WERI-Rb-1 (cell line): ENCODE measurements around the gene CNTNAP2.

ENCODE experiments used
- DNase-seq: peaks from one replicate; pipeline ENCODE4 v3.0.0-alpha.2; 2020
- H3K27ac ChIP-seq: fragments of 250-450 bp; sonication (Bioruptor Pico); 2 replicates; pipeline ENCODE4 v1.5.1; 2020; ENCODE audit warnings: mild to moderate bottlenecking, moderate library complexity
- H3K27me3 ChIP-seq: fragments of 250-450 bp; sonication (Bioruptor Pico); 2 replicates; pipeline ENCODE4 v1.5.1; 2021; ENCODE audit warnings: mild to moderate bottlenecking, low read depth, moderate library complexity; ENCODE audit not compliant: insufficient read depth, severe bottlenecking
- H3K36me3 ChIP-seq: fragments of 250-450 bp; sonication (Bioruptor Pico); 2 replicates; pipeline ENCODE4 v1.5.1; 2020; ENCODE audit warnings: mild to moderate bottlenecking, moderate library complexity
- H3K4me3 ChIP-seq: 2 replicates; pipeline ENCODE4 v1.5.1; 2011; ENCODE audit warnings: low read depth, mild to moderate bottlenecking, control low read depth, low read length
- H3K9me3 ChIP-seq: fragments of 250-450 bp; sonication (Bioruptor Pico); 2 replicates; pipeline ENCODE4 v1.5.1; 2021; ENCODE audit warnings: mild to moderate bottlenecking, moderate library complexity; ENCODE audit not compliant: severe bottlenecking
- TF ChIP-seq, protein P1 (sequence below): IDR thresholded peaks from 2 replicates; pipeline ENCODE4 v1.5.1; 2011; ENCODE audit warnings: low read depth, mild to moderate bottlenecking, control low read depth, inconsistent platforms, low read length

The CNTNAP2 gene

DNA sequence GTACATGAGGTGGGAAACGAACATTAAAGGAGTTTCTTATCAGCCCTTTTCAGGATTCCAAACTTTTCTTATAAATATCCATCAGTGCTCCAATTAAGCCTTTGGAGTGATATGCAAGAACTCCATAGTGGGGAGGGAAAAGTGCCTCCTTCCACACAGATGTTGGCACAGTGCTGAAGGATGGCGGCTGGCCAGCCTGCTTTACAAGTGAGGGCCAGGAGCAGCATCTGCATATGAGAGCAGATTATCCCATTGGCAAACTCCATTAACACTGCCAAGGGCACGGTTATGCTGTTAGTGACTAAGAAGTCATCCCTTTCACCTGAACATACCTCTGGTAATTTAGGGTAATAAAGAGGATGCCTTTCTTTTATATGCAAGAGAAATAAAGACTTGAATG lies 543.1 kb downstream of the CNTNAP2 start:
- H3K27me3 ChIP-seq, result no peaks in the 10 kb centered on the region
- no peaks in the 10 kb centered on the region for H3K36me3 ChIP-seq
- no peak overlapping the region for H3K27ac ChIP-seq
- no peaks in the 10 kb centered on the region for H3K9me3 ChIP-seq
- DNase-seq, result no peak
- TF ChIP-seq, protein P1, sequence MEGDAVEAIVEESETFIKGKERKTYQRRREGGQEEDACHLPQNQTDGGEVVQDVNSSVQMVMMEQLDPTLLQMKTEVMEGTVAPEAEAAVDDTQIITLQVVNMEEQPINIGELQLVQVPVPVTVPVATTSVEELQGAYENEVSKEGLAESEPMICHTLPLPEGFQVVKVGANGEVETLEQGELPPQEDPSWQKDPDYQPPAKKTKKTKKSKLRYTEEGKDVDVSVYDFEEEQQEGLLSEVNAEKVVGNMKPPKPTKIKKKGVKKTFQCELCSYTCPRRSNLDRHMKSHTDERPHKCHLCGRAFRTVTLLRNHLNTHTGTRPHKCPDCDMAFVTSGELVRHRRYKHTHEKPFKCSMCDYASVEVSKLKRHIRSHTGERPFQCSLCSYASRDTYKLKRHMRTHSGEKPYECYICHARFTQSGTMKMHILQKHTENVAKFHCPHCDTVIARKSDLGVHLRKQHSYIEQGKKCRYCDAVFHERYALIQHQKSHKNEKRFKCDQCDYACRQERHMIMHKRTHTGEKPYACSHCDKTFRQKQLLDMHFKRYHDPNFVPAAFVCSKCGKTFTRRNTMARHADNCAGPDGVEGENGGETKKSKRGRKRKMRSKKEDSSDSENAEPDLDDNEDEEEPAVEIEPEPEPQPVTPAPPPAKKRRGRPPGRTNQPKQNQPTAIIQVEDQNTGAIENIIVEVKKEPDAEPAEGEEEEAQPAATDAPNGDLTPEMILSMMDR, result no peak
- no peak overlapping the region for H3K4me3 ChIP-seq

DNA sequence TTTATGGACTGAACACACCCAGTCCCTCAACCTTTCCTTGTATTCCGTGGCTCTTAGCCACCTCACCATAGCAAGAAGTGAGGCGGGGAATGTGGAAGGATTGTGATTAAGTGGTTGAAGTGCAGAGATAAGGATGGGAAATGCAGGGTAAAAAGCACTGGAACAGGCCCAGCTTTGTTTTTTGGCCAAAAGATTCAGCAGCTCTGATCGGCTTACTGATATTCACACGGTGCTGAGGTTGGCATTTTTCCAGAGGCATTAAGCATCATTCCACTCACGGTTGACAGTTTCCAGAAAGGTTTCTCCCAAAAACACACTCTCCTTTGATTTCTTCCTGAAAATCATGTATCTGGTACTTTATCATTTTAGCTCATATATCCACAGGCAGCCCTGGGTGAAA lies 544.2 kb downstream of the CNTNAP2 start:
- TF ChIP-seq, protein P1, result no peak
- Histone ChIP-seq H3K36me3 (no peaks in the 10 kb centered on the region), H3K9me3 (no peaks in the 10 kb centered on the region), H3K4me3 (no peak overlapping the region), H3K27me3 (no peaks in the 10 kb centered on the region), H3K27ac (no peak overlapping the region)
- DNase-seq, result no peak

DNA sequence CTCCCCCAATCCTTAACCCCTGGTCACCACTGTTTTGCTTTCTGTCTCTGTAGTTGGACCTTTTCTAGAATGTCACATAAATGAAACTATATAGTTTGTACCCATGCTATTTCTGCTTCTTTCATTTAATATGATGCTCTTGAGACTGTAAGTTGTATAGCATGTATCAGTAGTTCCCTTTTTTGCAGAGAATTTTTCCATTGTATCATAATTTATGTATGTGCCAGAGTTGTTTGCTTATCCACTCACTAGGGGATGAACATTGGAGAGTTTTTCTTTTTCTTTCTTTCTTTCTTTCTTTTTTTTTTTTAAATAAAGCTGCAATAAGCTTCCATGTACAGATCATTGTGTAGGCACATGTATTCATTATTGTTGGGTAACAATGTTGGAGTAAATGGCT lies 544.8 kb downstream of the CNTNAP2 start:
- Histone ChIP-seq H3K27me3 (no peaks in the 10 kb centered on the region), H3K9me3 (no peaks in the 10 kb centered on the region), H3K4me3 (no peak overlapping the region), H3K27ac (no peak overlapping the region), H3K36me3 (no peaks in the 10 kb centered on the region)
- DNase-seq, result no peak
- TF ChIP-seq, protein P1, result no peak

DNA sequence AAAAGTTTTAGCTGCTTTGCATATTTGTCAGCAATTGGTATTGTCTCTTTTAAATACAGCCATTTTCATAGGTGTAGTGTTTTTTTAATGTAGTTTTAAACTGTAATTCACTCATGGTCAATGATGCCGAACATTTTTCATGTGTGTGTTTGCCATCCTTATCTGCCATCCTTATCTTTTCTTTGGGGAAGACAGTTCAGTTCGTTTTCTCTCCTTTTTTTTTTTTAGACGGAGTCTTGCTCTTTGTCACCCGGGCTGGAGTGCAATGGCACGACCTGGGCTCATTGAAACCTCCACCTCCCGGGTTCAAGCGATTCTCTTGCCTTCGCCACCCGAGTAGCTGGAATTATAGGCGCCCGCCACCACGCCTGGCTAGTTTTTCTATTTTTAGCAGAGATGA lies 545.3 kb downstream of the CNTNAP2 start:
- TF ChIP-seq, protein P1, result no peak
- H3K9me3 ChIP-seq, result no peaks in the 10 kb centered on the region
- H3K4me3 ChIP-seq, result no peak overlapping the region
- no peaks in the 10 kb centered on the region for H3K27me3 ChIP-seq
- no peaks in the 10 kb centered on the region for H3K36me3 ChIP-seq
- H3K27ac ChIP-seq, result no peak overlapping the region
- no peak for DNase-seq

DNA sequence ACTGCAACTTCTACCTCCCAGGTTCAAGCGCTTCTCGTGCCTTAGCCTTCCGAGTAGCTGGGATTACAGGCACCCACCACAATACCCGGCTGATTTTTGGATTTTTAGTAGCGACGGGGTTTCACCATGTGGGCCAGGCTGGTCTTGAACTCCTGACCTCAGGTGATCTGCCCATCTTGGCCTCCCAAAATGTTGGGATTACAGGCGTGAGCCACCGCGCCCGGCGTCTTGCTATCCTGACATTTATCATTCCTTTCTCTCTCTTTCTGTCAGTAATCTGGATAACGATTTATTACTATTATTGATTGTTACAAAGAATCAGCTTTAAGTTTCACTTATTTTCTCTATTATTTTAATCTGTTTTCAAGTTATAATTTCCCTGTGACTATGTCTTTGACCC lies 548.4 kb downstream of the CNTNAP2 start:
- TF ChIP-seq, protein P1, result no peak
- no peak overlapping the region for H3K4me3 ChIP-seq
- no peak for DNase-seq
- no peaks in the 10 kb centered on the region for H3K36me3 ChIP-seq
- H3K27me3 ChIP-seq, result no peaks in the 10 kb centered on the region
- no peak overlapping the region for H3K27ac ChIP-seq
- H3K9me3 ChIP-seq, result no peaks in the 10 kb centered on the region

DNA sequence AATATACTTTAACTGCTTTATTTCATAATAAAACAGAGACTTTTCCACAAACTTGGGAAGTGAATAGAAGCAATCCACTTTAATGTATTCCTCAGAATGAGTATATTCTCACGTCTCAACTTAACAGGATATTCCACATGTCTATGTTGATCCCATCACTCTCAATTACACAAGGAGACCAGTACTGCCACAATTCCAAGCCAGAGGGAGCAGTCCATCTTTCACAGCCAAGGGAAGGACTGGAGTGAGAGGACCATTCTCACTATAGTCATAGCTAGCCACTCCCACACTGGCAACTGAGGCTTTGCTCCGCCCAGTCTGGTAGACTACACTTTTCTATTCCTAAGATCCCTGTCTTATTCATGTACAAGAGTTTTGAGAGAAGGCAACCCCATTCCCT lies 553.9 kb downstream of the CNTNAP2 start:
- H3K9me3 ChIP-seq, result no peaks in the 10 kb centered on the region
- TF ChIP-seq, protein P1, result no peak
- no peaks in the 10 kb centered on the region for H3K36me3 ChIP-seq
- no peaks in the 10 kb centered on the region for H3K27me3 ChIP-seq
- no peak for DNase-seq
- H3K4me3 ChIP-seq, result no peak overlapping the region
- H3K27ac ChIP-seq, result no peak overlapping the region
